ENCODE results near the gene RDH14. TPM values are rescaled to one million over a fixed set of nuclear protein-coding genes. Genes with fewer than 3 reads are reported as not detected.

The RDH14 gene
- total and polyA plus RNA-seq, 2 of the 4 experiments (the other 2 are of a cell fraction): 11.9 to 12.2 TPM

DNA sequence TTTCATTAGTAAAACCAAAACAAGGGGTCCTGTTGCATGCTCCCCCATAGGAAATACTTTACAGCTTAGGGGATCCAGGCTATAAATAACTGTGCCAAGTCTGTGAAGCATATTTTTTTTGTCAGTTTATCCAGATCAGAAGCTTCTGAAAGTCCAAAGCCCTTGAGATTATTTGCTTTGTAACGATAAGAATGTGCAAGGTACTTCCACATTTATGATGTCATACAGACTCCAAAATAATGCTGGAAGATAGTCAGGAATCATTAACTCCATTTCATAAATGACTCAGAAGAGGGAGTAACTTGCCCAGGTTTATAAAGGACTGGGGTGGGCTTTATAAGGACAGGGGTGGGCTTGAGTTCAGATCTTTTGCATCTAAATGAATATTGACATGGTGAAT, 29.3 kb downstream of the RDH14 start:
- no peak overlapping the region for H3K4ac ChIP-seq (ENCODE audit: low read depth, low read length)
- dilution Hi-C loops (cut with HindIII; ENCODE audit: low sequenced_read_pairs, unreplicated experiment) (no loop called here), in situ Hi-C loops (cut with MboI; ENCODE audit: low sequenced_read_pairs) (no loop called here), intact Hi-C loops (cut with micrococcal nuclease) (no loop called here)
- H3K4me3 ChIP-seq (ENCODE audit: insufficient read depth, low read depth, low read length): no peak overlapping the region
- no peaks in the 10 kb centered on the region for H3K9me1 ChIP-seq (ENCODE audit: insufficient read depth, low read length)
- BruUV-seq (replicated peaks): no TSS peak
- H3K14ac ChIP-seq (replicated peaks; ENCODE audit: low read depth, low read length): no peak overlapping the region
- no peak overlapping the region for H4K8ac ChIP-seq (ENCODE audit: low read depth in 2 of 2, low read length in 2 of 2)
- WGBS, 2 experiments (ENCODE audit: extremely low coverage in 2 of 2, insufficient read length in 1 of 2): no CpG with 5 or more reads among the region's 1 CpG
- H3K9ac ChIP-seq (ENCODE audit: low read depth, low read length): no peak overlapping the region
- H2AK9ac ChIP-seq (replicated peaks; ENCODE audit: low read depth, low read length, poor library complexity): no peak overlapping the region
- no peak for TF ChIP-seq CHD1 (IDR thresholded peaks at IDR 0.05; ENCODE audit: low read depth, low read length)
- no peak for TF ChIP-seq CEBPB (IDR thresholded peaks at IDR 0.05; ENCODE audit: low read depth, low read length)
- no peak for TF ChIP-seq RFX5 (IDR thresholded peaks at IDR 0.05; ENCODE audit: low read depth, low read length)
- no peak for TF ChIP-seq MAFK (IDR thresholded peaks at IDR 0.05; ENCODE audit: low read depth, low read length)
- TF ChIP-seq RCOR1 (IDR thresholded peaks at IDR 0.05; ENCODE audit: insufficient replicate concordance, low read length): no peak
- no peak for TF ChIP-seq FOS (IDR thresholded peaks at IDR 0.05; ENCODE audit: low read depth, low read length)
- H3K4me2 ChIP-seq (ENCODE audit: low read depth, low read length): no peak overlapping the region
- H3K27ac ChIP-seq (ENCODE audit: insufficient read depth, low read length): no peak overlapping the region
- no peak overlapping the region for H2BK5ac ChIP-seq (ENCODE audit: low read depth, low read length, poor library complexity, severe bottlenecking)
- ChIA-PET CTCF (no interaction called here), POLR2A (ENCODE audit: unreplicated experiment) (no interaction called here)
- H3K27me3 ChIP-seq (ENCODE audit: control insufficient read depth, insufficient read depth, low read length): peaks cover 1% of the 10 kb centered on the region; the same call in 1 of the 2 replicates
- H2BK120ac ChIP-seq (ENCODE audit: low read depth, low read length): no peak overlapping the region
- H3K36me3 ChIP-seq (ENCODE audit: control insufficient read depth, insufficient read depth, low read length): no peaks in the 10 kb centered on the region
- H3K23ac ChIP-seq (ENCODE audit: low read depth, low read length): no peak overlapping the region
- no peaks in the 10 kb centered on the region for H3K9me3 ChIP-seq (ENCODE audit: control insufficient read depth, insufficient read depth, low read length)
- DNase-seq (no peak), ATAC-seq (ENCODE audit: low read depth) (no peak)
- no peak overlapping the region for H4K91ac ChIP-seq (ENCODE audit: insufficient read depth, low read depth, low read length)
- H2BK15ac ChIP-seq (ENCODE audit: low read depth, low read length): no peak overlapping the region
- no peak overlapping the region for H4K5ac ChIP-seq (ENCODE audit: low read depth, low read length)
- H3K79me1 ChIP-seq (ENCODE audit: low read depth in 1 of 2, low read length in 2 of 2): no peaks in the 10 kb centered on the region
- H4K20me1 ChIP-seq (ENCODE audit: insufficient read depth, low read length): no peaks in the 10 kb centered on the region
- no peak overlapping the region for H3K18ac ChIP-seq (ENCODE audit: low read depth, low read length)
- H2BK20ac ChIP-seq (ENCODE audit: low read depth, low read length): no peak overlapping the region
- no peak overlapping the region for H2AFZ ChIP-seq (replicated peaks; ENCODE audit: low read length, poor library complexity)
- no peak overlapping the region for H2AK5ac ChIP-seq (ENCODE audit: low read depth, low read length)
- H3K4me1 ChIP-seq (ENCODE audit: control insufficient read depth, insufficient read depth, low read length): no peaks in the 10 kb centered on the region
- no peak overlapping the region for H3K56ac ChIP-seq (ENCODE audit: extremely low read depth, insufficient read depth, low read length)

Data from IMR-90 (cell line).